MM.1S (cell line): ENCODE data around the gene MRPS18A.

Experiments
- CTCF ChIP-seq: fragments of 300-600 bp; sonication (generic); IDR thresholded peaks from 2 replicates; pipeline ENCODE4 v1.5.1; 2016; ENCODE audit warnings: antibody characterized with exemption, low read length, mixed read lengths
- EZH2 ChIP-seq: fragments of 300-600 bp; sonication (generic); optimal IDR thresholded peaks from 2 replicates; pipeline ENCODE3; 2017; ENCODE audit warnings: low read depth, mild to moderate bottlenecking, antibody characterized with exemption, low read length, mixed read lengths
- EZH2phosphoT487 ChIP-seq: fragments of 300-600 bp; sonication (generic); IDR thresholded peaks from 2 replicates; pipeline ENCODE4 v1.6.1; 2018; ENCODE audit warnings: antibody characterized with exemption, low read length

GRCh38 chr6:43698584-43699349 is 11.2 kb upstream of the MRPS18A start:
- no peak for TF ChIP-seq CTCF
- TF ChIP-seq EZH2: no peak
- no peak for TF ChIP-seq EZH2phosphoT487
